MCF 10A (cell line): Measurements from ENCODE around the gene MAP2K5. TPM values are rescaled to one million over a fixed set of nuclear protein-coding genes. Genes with fewer than 3 reads are reported as not detected.
A peak's percentile ranks its signal among the peaks of the same experiment; 100 is the strongest.

Experiments used
- BruUV-seq: library from RNA; stranded (reverse); fragments of 400-500 nt; replicated peaks from 2 replicates; lab custom pipeline; 2021; lab: Mats Ljungman, UMichigan
- CTCF ChIA-PET: fragments of 300-600 bp; sonication (Branson Sonifier 250); formaldehyde crosslinking; extraction: SDS; loops from one replicate; lab custom pipeline; 2021; ENCODE audit warnings: antibody characterized with exemption, inconsistent platforms; lab: Yijun Ruan, JAX
- POLR2A ChIA-PET: fragments of 300-600, 350-650 bp; sonication (Branson Sonifier 250); formaldehyde crosslinking; extraction: SDS; loops from one replicate; lab custom pipeline; 2020; ENCODE audit warnings: antibody characterized with exemption, inconsistent platforms; lab: Yijun Ruan, JAX
- DNase-seq: peaks from one replicate; pipeline ENCODE4 v3.0.0-alpha.2; 2018; ENCODE audit not compliant: unreplicated experiment
- H3K27ac Mint-ChIP-seq: one replicate; pipeline ENCODE4 v1.8.0; 2022; ENCODE audit warnings: mild to moderate bottlenecking, low read depth, mixed read lengths; ENCODE audit not compliant: unreplicated experiment
- H3K27me3 Mint-ChIP-seq: one replicate; pipeline ENCODE4 v1.8.0; 2022; ENCODE audit warnings: mixed read lengths; ENCODE audit not compliant: insufficient read depth, unreplicated experiment
- H3K36me3 Mint-ChIP-seq: one replicate; pipeline ENCODE4 v1.8.0; 2022; ENCODE audit warnings: mild to moderate bottlenecking, moderate library complexity, mixed read lengths; ENCODE audit not compliant: insufficient read depth, unreplicated experiment
- H3K4me1 Mint-ChIP-seq: one replicate; pipeline ENCODE4 v1.8.0; 2022; ENCODE audit warnings: mixed read lengths; ENCODE audit not compliant: insufficient read depth, unreplicated experiment
- H3K4me3 Mint-ChIP-seq: one replicate; pipeline ENCODE4 v1.8.0; 2022; ENCODE audit warnings: mild to moderate bottlenecking, moderate library complexity, mixed read lengths; ENCODE audit not compliant: unreplicated experiment
- H3K9me3 Mint-ChIP-seq: one replicate; pipeline ENCODE4 v1.8.0; 2022; ENCODE audit warnings: mixed read lengths; ENCODE audit not compliant: unreplicated experiment
- intact Hi-C: fragments of 100-400 bp; cut with micrococcal nuclease; formaldehyde crosslinking; loops from 2 replicates; pipeline ENCODE4 v1.14.1; 2022
- total RNA-seq: library from RNA; stranded (reverse); gene quantifications from 2 replicates; pipeline ENCODE4 v1.2.3, GENCODE V29; 2022
- TF ChIP-seq, protein P1 (sequence below): fragments of 200-600 bp; IDR thresholded peaks from one replicate; pipeline ENCODE4 v1.8.0; 2022; ENCODE audit warnings: antibody characterized with exemption, mild to moderate bottlenecking; ENCODE audit not compliant: unreplicated experiment

MAP2K5 gene
- total RNA-seq, 1 experiment from 2014 or later: 24.4 TPM

DNA sequence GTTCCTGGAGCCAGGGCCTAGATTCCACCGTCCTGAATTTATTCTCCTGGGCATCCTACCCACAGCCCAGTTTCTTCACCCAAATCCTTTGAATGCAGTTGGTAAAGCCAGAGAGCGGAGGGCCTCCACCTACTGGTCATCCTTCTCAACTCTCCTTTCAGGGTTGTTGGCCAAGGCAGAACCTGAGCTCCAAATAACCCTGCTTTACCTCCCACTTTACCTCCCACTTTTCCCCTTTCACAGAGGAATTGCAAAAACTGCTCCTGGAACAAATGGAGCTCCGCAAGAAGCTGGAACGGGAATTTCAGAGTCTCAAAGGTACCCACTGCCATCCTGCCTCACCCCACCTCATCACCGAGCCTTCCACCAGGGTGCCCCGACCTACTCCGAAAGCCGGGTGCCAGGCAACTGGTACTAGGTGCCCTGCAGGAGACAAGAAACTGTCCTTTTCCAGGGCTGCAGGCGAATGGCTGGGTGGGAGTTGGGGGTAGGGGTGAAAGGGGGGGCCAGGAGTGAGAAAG, 289.6 kb downstream of the MAP2K5 start:
- TF ChIP-seq, protein P1, sequence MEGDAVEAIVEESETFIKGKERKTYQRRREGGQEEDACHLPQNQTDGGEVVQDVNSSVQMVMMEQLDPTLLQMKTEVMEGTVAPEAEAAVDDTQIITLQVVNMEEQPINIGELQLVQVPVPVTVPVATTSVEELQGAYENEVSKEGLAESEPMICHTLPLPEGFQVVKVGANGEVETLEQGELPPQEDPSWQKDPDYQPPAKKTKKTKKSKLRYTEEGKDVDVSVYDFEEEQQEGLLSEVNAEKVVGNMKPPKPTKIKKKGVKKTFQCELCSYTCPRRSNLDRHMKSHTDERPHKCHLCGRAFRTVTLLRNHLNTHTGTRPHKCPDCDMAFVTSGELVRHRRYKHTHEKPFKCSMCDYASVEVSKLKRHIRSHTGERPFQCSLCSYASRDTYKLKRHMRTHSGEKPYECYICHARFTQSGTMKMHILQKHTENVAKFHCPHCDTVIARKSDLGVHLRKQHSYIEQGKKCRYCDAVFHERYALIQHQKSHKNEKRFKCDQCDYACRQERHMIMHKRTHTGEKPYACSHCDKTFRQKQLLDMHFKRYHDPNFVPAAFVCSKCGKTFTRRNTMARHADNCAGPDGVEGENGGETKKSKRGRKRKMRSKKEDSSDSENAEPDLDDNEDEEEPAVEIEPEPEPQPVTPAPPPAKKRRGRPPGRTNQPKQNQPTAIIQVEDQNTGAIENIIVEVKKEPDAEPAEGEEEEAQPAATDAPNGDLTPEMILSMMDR: peak; percentile 28
- Mint-ChIP-seq H3K4me1 (peaks cover 9% of the 10 kb centered on the region), H3K9me3 (no peaks in the 10 kb centered on the region), H3K27me3 (no peaks in the 10 kb centered on the region), H3K36me3 (no peaks in the 10 kb centered on the region), H3K4me3 (no peak overlapping the region), H3K27ac (no peak overlapping the region)
- intact Hi-C loops: loop anchor here (2.0 to 10.0 kb wide), 3 partner anchors 289 to 767 kb away; partner anchors contain the start of genes MAP2K5 and SMAD3
- POLR2A ChIA-PET: no interaction called here
- no TSS peak for BruUV-seq
- CTCF ChIA-PET: interaction anchor here (0.6 to 0.7 kb wide), 2 partner anchors 446 to 1393 kb away, joined by 3 read pairs; no protein-coding TSS in a partner anchor
- peak; percentile 53 for DNase-seq

DNA sequence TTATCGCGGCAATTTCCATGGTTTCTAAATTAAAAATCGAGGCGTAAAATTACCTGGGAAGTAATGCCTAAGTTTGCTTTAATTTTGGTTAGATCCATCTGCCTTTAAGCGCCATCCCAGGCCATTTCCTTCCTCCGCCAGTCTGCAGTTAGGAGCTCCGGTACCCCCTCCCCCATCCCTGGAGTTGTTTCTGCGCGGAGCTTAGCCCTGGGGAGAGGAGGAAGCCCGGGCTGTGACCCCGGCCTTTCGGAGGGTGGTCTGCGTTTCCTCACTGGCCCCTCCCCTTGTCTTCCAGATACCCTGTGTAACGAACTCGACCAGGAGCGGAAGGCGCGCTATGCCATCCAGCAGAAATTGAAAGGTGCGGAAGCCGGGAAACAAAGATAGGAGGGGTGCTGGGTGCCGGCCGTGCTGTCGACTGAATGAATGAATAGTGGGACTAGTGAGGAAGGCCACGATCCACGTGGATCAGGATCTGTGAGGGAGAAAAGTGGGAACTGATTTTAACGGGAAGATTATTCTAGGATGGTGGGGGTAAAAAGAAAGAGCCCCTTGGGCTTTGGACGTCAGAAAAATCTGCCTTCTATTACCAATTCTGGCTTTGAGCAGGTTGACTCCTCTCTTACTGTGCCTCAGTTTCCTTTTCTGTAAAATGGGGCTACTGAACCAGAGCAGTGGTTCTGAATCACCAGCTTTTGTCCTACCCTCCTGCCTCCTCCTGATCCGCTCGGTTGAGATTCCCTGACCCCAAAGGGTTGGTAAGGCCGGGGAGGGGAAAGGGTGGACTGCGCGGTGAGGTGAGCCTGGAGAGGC, 290.6 kb downstream of the MAP2K5 start:
- Mint-ChIP-seq H3K4me1 (peaks cover 9% of the 10 kb centered on the region), H3K4me3 (no peak overlapping the region), H3K27me3 (no peaks in the 10 kb centered on the region), H3K27ac (no peak overlapping the region), H3K9me3 (no peaks in the 10 kb centered on the region), H3K36me3 (no peaks in the 10 kb centered on the region)
- ChIA-PET POLR2A (no interaction called here), CTCF (interaction anchor here (0.7 to 1.1 kb wide), 3 partner anchors 332 to 376 kb away, joined by 3 to 4 read pairs (median 4); no protein-coding TSS in a partner anchor)
- BruUV-seq: no TSS peak
- intact Hi-C loops: loop anchor here (2.0 to 10.0 kb wide), 3 partner anchors 290 to 768 kb away; partner anchors contain the start of genes MAP2K5 and SMAD3
- TF ChIP-seq, protein P1: no peak
- no peak for DNase-seq

DNA sequence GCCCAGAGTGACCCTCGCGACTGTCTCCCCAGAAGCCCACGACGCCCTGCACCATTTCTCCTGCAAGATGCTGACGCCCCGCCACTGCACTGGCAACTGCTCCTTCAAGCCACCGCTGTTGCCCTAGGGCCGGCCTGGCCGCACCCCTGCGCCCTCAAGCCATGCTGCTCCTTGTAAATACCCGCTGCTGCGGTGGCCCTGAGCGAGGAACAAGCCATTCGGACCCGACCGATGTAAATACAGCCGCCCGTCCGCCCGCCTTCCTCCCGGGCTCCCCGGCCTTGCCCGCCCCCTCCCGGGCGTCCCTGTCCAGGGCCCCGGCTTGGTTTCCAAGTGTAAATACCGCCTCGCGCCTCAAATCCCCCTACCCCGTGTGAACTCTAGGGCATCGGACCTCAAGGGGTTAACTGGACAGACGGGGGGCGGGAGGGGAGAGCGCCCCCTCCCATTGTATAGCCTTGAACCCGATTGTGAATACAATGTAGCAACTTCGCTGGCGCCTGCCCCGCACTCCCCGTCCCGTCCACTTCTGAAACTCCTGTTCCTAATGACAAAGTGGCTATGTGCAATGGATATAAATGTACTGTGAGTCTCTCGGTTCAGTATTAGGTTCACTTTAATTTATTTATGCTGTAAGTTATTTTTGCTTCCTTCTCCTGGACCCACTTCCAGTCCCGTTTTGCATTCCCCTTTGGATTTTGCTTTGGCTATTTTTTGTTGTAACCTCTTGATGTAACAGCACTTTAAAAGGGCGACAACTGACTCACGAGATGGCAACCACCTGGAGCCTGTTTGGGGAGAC, 291.4 kb downstream of the MAP2K5 start:
- DNase-seq: peak; percentile 41
- Mint-ChIP-seq H3K36me3 (no peaks in the 10 kb centered on the region), H3K4me1 (peaks cover 9% of the 10 kb centered on the region), H3K27ac (no peak overlapping the region), H3K27me3 (no peaks in the 10 kb centered on the region), H3K9me3 (no peaks in the 10 kb centered on the region), H3K4me3 (peak overlapping the region; percentile 51)
- intact Hi-C loops: loop anchor here (1.0 to 10.0 kb wide), 4 partner anchors 291 to 769 kb away; partner anchors contain the start of genes MAP2K5 and SMAD3
- TF ChIP-seq, protein P1: peak; percentile 57
- ChIA-PET POLR2A (no interaction called here), CTCF (interaction anchor here (0.6 kb wide), 1 partner anchor 184 kb away, joined by 3 read pairs; no protein-coding TSS in a partner anchor)
- BruUV-seq: no TSS peak
